ENCODE measurements around the gene CFB.

DNA sequence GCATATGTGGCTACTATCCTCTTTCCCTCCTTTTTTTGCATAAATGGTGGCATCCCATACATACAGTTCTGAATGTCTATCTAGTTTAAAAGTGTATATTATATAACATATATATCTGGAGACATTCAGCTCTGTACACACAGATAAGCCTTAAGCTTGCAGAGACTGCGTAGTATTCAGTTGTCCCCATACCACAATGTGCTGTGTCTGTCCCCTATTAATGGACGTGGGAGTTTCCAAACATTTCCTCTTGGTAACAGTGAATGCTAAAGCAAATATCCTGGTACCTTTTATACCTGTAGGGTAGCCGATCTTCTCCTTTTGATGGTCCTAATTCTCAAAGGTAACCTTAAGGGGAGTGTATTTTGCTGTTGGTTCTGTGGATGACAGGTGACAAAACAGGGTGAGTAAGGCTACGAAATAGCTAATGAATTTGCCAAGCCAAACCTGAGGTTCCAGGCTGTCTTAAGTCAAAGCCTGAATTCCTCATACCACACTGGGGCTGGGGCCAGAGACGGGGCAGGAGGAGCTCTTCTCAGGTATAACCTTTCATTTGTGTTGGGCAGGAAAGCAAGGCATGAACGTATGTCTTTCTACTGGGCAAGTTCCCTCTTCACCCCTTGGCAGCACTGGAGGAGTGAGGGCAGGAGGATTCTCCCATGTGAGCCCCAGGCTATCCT lies 26.1 kb upstream of the CFB start:
- TF ChIP-seq, protein P1, sequence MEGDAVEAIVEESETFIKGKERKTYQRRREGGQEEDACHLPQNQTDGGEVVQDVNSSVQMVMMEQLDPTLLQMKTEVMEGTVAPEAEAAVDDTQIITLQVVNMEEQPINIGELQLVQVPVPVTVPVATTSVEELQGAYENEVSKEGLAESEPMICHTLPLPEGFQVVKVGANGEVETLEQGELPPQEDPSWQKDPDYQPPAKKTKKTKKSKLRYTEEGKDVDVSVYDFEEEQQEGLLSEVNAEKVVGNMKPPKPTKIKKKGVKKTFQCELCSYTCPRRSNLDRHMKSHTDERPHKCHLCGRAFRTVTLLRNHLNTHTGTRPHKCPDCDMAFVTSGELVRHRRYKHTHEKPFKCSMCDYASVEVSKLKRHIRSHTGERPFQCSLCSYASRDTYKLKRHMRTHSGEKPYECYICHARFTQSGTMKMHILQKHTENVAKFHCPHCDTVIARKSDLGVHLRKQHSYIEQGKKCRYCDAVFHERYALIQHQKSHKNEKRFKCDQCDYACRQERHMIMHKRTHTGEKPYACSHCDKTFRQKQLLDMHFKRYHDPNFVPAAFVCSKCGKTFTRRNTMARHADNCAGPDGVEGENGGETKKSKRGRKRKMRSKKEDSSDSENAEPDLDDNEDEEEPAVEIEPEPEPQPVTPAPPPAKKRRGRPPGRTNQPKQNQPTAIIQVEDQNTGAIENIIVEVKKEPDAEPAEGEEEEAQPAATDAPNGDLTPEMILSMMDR (IDR thresholded peaks at IDR 0.05) = no peak
- TF ChIP-seq POLR2A (IDR thresholded peaks at IDR 0.05) = no peak
- no peak for TF ChIP-seq POLR2AphosphoS5 (IDR thresholded peaks at IDR 0.05)
